Measurements from ENCODE around the gene CTBP1.

CTBP1 gene

GRCh38 chr4:1279253-1279652 is 30.3 kb upstream of the CTBP1 start:
- DNase-seq: no peak

GRCh38 chr4:1277667-1278665 is 29.0 kb upstream of the CTBP1 start:
- DNase-seq: peak; percentile 33

DNA sequence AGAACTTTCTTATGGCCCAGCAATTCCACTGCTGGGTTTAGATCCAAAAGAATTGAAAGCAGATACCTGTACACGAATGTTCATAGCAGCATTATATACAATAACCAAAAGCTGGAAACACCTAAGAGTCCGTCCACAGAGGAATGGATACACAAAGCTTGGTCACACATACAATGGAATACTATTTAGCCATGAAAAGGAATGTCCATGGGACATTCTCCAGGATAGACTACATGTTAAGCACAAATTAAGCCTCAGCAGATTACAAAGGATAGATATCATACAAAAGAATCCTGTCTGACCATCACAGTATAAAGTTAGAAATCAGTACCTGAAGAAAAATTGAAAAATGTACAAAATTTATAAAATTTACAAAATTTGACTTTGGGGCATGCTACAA is 28.1 kb upstream of the CTBP1 start:
- no peak for DNase-seq

DNA sequence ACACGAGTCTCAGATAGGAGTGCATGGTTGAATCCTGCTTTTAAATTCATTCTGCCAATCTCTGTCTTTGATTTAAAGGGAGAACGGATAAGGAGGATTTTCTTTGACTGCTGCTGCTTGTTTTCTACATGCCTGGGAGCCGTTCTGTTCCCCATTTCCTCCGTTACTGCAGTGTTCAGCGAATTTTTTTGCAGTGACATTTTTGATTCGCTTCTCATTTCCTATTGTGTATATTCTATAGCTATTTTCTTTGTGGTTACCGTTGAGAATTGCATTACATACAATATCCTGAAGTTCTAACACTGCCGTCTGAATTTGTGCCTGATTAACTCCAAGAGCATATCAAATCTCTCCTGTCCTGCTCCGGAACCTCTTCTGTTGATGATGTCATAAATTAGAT is 25.9 kb upstream of the CTBP1 start:
- no peak for DNase-seq

GRCh38 chr4:1271686-1272085 is 22.8 kb upstream of the CTBP1 start:
- no peak for DNase-seq

- DNase-seq: no peak
Observed at GRCh38 chr4:1269209-1269608, 20.3 kb upstream of the CTBP1 start.

- no peak for DNase-seq
Observed at GRCh38 chr4:1266881-1267763, 18.2 kb upstream of the CTBP1 start.

DNA sequence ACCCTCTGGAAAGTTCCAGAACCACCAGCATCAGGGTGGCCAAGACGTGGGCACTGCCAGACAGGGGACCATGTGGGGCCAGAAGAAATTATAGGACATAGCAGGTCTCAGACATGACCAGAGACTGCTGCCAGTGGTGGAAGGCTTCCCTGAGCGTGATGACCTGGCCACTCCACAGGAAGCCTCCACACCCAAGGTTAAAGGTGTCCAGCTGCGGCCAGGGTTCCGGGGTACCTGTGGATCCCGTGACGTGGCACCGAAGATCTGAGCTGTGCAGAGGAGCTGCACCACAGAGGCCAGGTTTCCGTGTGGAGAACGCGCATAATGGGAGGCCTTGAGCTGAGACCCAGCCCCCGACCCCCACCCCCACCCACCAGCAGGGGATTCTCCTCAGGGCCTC is 16.4 kb upstream of the CTBP1 start:
- no peak for DNase-seq

DNA sequence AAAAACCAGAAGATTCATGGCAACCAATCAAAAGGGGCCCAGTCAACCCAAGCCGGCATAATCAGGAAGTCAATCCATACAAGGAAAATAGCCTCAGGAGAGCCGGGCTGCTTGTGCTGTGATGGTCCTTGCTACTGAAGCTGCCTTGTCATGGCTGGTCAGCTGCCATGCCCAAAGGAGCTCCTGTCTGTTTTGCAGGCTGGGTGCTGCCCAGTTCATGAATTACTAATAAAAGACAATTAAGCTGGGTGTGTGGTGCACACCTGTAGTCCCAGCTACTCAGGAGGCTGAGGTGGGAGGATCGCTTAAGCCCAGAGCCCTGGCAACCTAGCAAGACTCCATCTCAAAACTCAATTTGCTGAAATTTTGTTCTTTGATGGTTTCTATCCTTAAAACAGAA is 16.0 kb upstream of the CTBP1 start:
- no peak for DNase-seq

DNA sequence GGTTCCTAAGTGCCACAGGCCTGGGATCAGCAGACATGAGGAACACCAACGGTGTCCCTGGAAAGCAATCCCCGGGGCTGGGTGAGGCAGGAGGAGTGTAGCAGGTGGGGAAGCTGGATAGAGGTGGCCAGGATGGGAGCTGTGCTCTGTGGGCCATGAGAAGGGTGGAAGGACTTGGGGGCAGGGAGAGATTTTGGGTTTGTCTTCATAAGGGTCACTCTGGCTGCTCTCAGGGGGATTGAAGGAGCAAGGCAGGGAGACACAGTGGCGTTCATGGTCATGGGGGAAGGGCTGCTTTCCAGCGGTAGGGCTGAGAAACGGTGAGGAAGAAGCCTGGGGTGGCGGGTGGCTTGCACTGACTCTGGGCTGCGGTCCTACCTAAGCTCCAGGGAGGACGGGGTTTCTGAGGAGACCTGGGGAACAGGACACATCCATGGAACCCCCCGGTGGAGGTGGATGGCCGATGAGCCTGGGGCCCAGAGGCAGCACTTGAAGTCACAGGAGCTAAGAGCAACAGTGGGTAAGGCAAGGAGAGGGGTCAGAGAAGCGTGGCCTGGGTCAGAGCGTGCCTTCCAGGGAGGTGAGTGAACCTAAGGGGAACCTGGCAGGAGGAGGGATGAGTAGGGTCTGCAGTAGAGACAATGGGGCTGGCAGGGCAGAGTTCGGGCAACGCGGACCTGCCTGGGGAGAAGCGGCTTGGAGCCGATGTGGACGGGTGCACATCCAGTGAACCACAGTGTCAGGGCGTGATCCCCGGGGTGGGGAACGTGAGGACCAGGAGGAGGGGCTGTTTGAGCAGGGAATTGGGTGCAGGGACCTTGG is 12.4 kb upstream of the CTBP1 start:
- no peak for DNase-seq

DNA sequence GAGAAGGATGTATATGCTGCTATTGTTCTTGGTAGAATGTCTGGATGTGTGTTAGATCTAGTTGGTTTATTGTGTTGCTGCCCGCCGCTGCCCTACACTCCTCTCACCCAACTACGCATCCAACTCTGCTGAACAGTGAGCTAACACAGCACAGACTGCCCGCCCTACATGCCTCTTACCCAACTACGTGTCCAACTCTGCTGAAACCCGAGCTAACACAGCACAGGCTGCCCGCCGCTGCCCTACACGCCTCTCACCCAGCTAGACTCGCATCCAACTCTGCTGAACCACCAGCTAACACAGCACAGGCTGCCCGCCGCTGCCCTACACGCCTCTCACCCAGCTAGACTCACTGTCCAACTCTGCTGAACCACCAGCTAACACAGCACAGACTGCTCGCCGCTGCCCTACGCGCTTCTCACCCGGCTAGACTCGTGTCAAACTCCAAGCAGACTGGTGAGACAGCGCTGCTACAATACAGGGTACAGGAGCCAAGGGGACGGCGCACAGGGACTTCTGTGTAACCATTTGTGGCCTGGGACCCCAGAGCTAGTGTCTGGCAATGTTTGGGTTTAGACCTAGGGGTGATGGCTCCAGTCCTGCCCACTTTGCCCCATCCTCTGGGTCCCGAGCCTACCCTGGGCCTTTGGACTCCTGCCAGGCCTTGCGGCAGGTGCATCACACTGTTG is 11.6 kb upstream of the CTBP1 start:
- peak; percentile 45 for DNase-seq

- no peak for DNase-seq
Observed at GRCh38 chr4:1259966-1260365, 11.0 kb upstream of the CTBP1 start.

- no peak for DNase-seq
Observed at GRCh38 chr4:1258457-1258856, 9.5 kb upstream of the CTBP1 start.

- DNase-seq: no peak
Observed at GRCh38 chr4:1255699-1256098, 6.8 kb upstream of the CTBP1 start.

DNA sequence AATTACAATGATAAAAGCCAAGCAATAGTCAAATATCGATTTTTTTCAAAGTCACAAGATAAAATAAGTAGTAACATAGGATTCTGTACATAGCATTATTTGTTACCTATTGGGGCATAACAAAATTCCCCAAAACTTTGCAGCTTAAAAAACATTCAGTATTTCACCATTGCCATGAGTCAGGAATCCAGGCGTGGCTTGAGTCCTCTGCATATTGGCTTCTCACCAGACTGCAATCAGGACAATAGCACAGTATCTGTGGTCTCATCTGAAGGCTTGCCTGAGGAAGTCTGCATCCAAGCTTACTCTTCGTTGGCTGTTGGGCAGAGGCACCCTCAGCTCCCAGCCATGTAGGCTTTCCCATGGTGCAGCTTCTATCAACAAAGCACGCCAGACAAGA is 6.2 kb upstream of the CTBP1 start:
- no peak for DNase-seq

- DNase-seq: no peak
Observed at GRCh38 chr4:1253831-1254230, 4.9 kb upstream of the CTBP1 start.

GRCh38 chr4:1252928-1253492 is 4.1 kb upstream of the CTBP1 start:
- no peak for DNase-seq

GRCh38 chr4:1251773-1252066 is 2.8 kb upstream of the CTBP1 start:
- no peak for DNase-seq

DNA sequence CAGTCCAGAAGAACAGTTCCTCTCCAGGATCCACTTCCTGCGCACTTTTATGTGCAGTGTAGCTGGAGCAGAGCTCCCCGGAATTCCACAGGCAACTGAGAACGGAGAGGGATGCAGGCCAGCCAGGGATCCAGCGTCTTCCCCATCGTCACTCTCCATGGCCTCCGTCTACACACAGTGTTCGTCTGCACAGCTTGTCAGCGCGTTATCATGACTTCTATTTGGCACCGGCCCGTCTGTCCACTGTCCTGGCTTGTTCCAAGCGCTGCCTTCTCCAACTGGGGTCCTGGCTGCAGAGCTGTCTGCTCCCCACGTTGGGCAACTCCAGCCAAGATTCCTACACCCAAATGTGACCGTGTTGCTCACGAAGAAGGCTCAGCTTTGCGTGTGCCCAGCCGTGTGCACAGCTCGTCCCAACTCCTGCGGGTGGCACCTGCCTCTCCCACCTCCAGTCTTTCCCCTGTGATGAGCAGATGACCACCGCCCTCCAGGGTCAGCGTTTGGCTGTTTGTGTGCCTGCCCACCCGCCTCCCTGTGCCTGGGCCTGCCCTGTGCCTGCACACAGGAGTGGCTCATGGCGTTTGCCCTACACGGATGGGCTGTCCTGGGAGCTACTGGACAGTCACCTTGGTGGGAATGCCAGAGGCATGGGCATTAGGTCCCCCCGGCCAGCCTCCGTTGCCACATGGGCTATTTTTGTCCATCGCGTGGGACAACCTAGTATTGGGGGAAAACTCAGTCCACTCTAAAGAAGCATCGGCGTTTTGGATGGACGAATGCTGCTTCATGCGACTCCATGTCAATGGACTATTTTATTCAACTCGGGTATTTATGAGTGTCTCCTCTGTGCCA is 2.2 kb upstream of the CTBP1 start:
- no peak for DNase-seq

DNA sequence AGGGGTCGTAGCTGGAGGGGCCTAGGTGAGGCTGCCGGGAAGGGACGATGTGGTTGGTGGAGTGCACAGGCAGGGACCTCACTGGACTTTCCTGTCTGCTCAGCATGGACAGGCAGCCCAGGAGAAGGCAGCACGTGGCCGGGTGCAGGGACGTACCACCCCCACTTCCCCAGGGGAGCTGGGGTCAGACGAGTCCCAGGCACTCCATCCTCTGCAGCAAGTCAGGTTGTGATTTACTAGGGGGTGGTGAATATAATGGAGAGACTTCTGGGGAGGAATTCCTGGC is 1.5 kb upstream of the CTBP1 start:
- no peak for DNase-seq

DNA sequence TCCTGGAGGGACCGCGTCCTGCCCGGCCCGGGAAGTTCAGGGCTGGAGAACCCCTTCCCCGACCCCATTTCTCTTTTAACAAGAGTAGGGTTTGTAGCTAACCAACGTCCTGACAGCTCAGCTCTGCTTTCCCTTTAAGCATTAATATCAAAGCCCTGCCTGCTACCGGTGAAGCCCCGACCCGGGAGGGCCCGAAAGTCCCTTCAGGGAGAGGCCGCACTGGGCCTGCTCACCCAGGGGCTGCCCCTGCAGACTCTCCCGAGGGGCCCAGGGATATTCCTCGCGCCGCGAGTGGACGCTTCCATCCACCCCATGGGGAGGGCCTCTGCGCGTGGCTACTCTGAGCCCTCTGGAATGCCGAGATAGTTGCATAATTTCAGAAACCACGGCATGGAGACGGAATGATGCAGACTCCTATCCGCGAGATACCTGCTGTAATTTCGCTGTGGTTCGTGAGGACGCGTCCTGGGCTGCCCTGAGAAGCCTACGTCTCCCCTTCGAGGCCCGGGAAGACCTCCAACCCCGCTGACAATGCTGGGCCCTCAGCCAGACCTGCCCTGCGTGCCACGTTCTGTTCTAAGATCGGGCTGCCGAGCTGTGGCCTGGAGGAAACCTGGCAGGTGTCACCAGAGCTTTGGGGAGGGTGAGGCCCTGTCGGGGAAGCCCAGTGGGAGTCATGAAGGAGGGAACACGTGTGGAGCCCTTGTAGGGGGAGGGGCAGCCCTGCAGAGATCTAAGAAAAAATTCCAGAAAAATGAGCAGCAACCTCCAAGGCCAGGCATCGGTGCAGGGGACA is 999 bp upstream of the CTBP1 start:
- DNase-seq: peak; percentile 75

Measured in DMS53 (cell line).